ENCODE results near the gene GNAL. TPM values are rescaled to one million over a fixed set of nuclear protein-coding genes. Genes with fewer than 3 reads are reported as not detected.

Gene GNAL
- polyA plus RNA-seq, 1 experiment = 0.21 TPM

- no peaks in the 10 kb centered on the region for H3K36me3 ChIP-seq (ENCODE audit: control insufficient read depth, insufficient read depth, low read length)
- H3K4me3 ChIP-seq (ENCODE audit: low read depth, low read length) = no peak overlapping the region
- no peak for TF ChIP-seq CTCF (IDR thresholded peaks at IDR 0.05; ENCODE audit: insufficient read depth, low read depth, low read length)
- no peak for DNase-seq (ENCODE audit: low read depth)
- peaks cover 5% of the 10 kb centered on the region for H3K27me3 ChIP-seq (ENCODE audit: control insufficient read depth, insufficient read depth, low read length)
- ChIA-PET CTCF (no interaction called here), POLR2A (no interaction called here)
Measured at GRCh38 chr18:11757084-11757590, 68.1 kb downstream of the GNAL start.

- Histone ChIP-seq H3K27me3 (ENCODE audit: control insufficient read depth, insufficient read depth, low read length) (no peaks in the 10 kb centered on the region; the same call in 1 of the 2 replicates), H3K36me3 (ENCODE audit: control insufficient read depth, insufficient read depth, low read length) (no peaks in the 10 kb centered on the region), H3K4me3 (ENCODE audit: low read depth, low read length) (no peak overlapping the region)
- CTCF ChIA-PET = interaction anchor here (2.8 kb wide), 1 partner anchor 27 kb away, joined by 7 read pairs; no protein-coding TSS in a partner anchor
- TF ChIP-seq CTCF (IDR thresholded peaks at IDR 0.05; ENCODE audit: insufficient read depth, low read depth, low read length) = no peak
- POLR2A ChIA-PET = no interaction called here
- no peak for DNase-seq (ENCODE audit: low read depth)
Measured at GRCh38 chr18:11759456-11759855, 70.4 kb downstream of the GNAL start.

GRCh38 chr18:11760498-11761167, 71.6 kb downstream of the GNAL start:
- Histone ChIP-seq H3K4me3 (ENCODE audit: low read depth, low read length) (no peak overlapping the region), H3K27me3 (ENCODE audit: control insufficient read depth, insufficient read depth, low read length) (no peaks in the 10 kb centered on the region; the same call in 1 of the 2 replicates), H3K36me3 (ENCODE audit: control insufficient read depth, insufficient read depth, low read length) (no peaks in the 10 kb centered on the region)
- no peak for TF ChIP-seq CTCF (IDR thresholded peaks at IDR 0.05; ENCODE audit: insufficient read depth, low read depth, low read length)
- DNase-seq (ENCODE audit: low read depth) = no peak
- ChIA-PET CTCF (interaction anchor here (2.8 kb wide), 1 partner anchor 28 kb away, joined by 7 read pairs; no protein-coding TSS in a partner anchor), POLR2A (no interaction called here)

- POLR2A ChIA-PET = no interaction called here
- CTCF ChIA-PET = interaction anchor here (2.8 kb wide), 1 partner anchor 29 kb away, joined by 7 read pairs; no protein-coding TSS in a partner anchor
- Histone ChIP-seq H3K4me3 (ENCODE audit: low read depth, low read length) (no peak overlapping the region), H3K36me3 (ENCODE audit: control insufficient read depth, insufficient read depth, low read length) (no peaks in the 10 kb centered on the region), H3K27me3 (ENCODE audit: control insufficient read depth, insufficient read depth, low read length) (no peaks in the 10 kb centered on the region; the same call in 1 of the 2 replicates)
- TF ChIP-seq CTCF (IDR thresholded peaks at IDR 0.05; ENCODE audit: insufficient read depth, low read depth, low read length) = no peak
- no peak for DNase-seq (ENCODE audit: low read depth)
Measured at GRCh38 chr18:11761553-11761952, 72.5 kb downstream of the GNAL start.

GRCh38 chr18:11762429-11762828, 73.4 kb downstream of the GNAL start:
- ChIA-PET CTCF (no interaction called here), POLR2A (no interaction called here)
- no peak for DNase-seq (ENCODE audit: low read depth)
- H3K27me3 ChIP-seq (ENCODE audit: control insufficient read depth, insufficient read depth, low read length) = no peaks in the 10 kb centered on the region; the same call in 1 of the 2 replicates
- H3K4me3 ChIP-seq (ENCODE audit: low read depth, low read length) = no peak overlapping the region
- no peaks in the 10 kb centered on the region for H3K36me3 ChIP-seq (ENCODE audit: control insufficient read depth, insufficient read depth, low read length)
- TF ChIP-seq CTCF (IDR thresholded peaks at IDR 0.05; ENCODE audit: insufficient read depth, low read depth, low read length) = no peak
